A673 (cell line): Measurements from ENCODE around the gene KLF7. TPM values are rescaled to one million over a fixed set of nuclear protein-coding genes. Genes with fewer than 3 reads are reported as not detected.

ENCODE experiments used
- BruUV-seq: library from RNA; stranded (reverse); fragments of 400-500 nt; replicated peaks from 2 replicates; lab custom pipeline; 2021; lab: Mats Ljungman, UMichigan
- CTCF ChIA-PET: fragments of 300-600 bp; sonication (Branson Sonifier 250); formaldehyde crosslinking; loops from one replicate; lab custom pipeline; 2022; ENCODE audit warnings: antibody characterized with exemption; lab: Charles Lee
- POLR2A ChIA-PET: fragments of 300-600 bp; sonication (Branson Sonifier 250); formaldehyde crosslinking; loops from one replicate; lab custom pipeline; 2022; ENCODE audit warnings: antibody characterized with exemption; ENCODE audit not compliant: low non-redundant PET; lab: Charles Lee
- DNase-seq: peaks from one replicate; pipeline ENCODE4 v3.0.0-alpha.2; 2015; ENCODE audit warnings: low spot score
- H3K27ac ChIP-seq: fragments of 200-600 bp; sonication (generic); 2 replicates; pipeline ENCODE4 v1.5.1; 2016; ENCODE audit warnings: mixed run types, low read depth, mild to moderate bottlenecking, mixed read lengths, antibody characterized with exemption, low read length; ENCODE audit not compliant: poor library complexity, severe bottlenecking
- H3K27me3 ChIP-seq: fragments of 200-600 bp; sonication (generic); replicated peaks from 2 replicates; pipeline ENCODE4 v1.6.1; 2017; ENCODE audit warnings: mixed run types, low read depth, mild to moderate bottlenecking, mixed read lengths, antibody characterized with exemption, low read length; ENCODE audit not compliant: insufficient read depth, poor library complexity
- H3K36me3 ChIP-seq: fragments of 200-600 bp; sonication (generic); 2 replicates; pipeline ENCODE4 v1.6.1; 2016; ENCODE audit warnings: mixed run types, mild to moderate bottlenecking, mixed read lengths, antibody characterized with exemption, low read length; ENCODE audit not compliant: insufficient read depth, poor library complexity, severe bottlenecking
- H3K4me1 ChIP-seq: fragments of 200-600 bp; sonication (generic); 2 replicates; pipeline ENCODE4 v1.6.1; 2017; ENCODE audit warnings: mixed run types, mild to moderate bottlenecking, mixed read lengths, antibody characterized with exemption, low read length; ENCODE audit not compliant: insufficient read depth, poor library complexity, severe bottlenecking
- H3K4me3 ChIP-seq: fragments of 200-600 bp; sonication (generic); 2 replicates; pipeline ENCODE4 v1.5.1; 2016; ENCODE audit warnings: low read depth, mixed run types, mild to moderate bottlenecking, mixed read lengths, low read length; ENCODE audit not compliant: poor library complexity, severe bottlenecking
- H3K9me3 ChIP-seq: fragments of 200-600 bp; sonication (generic); 2 replicates; pipeline ENCODE4 v1.6.1; 2016; ENCODE audit warnings: mixed run types, low read depth, mild to moderate bottlenecking, mixed read lengths, antibody characterized with exemption, low read length; ENCODE audit not compliant: poor library complexity, severe bottlenecking
- EZH2 ChIP-seq: fragments of 200-600 bp; sonication (generic); IDR thresholded peaks from 2 replicates; pipeline ENCODE4 v1.6.1; 2017; ENCODE audit warnings: borderline replicate concordance, low read depth, mild to moderate bottlenecking, mixed read lengths, antibody characterized with exemption, low read length; ENCODE audit not compliant: poor library complexity, severe bottlenecking
- intact Hi-C: fragments of 100-400 bp; cut with micrococcal nuclease; formaldehyde crosslinking; loops from one replicate; pipeline ENCODE4 v1.10.0; 2022; ENCODE audit not compliant: unreplicated experiment
- total RNA-seq: library from RNA; stranded (reverse); gene quantifications from 2 replicates; pipeline ENCODE4 v1.2.3, GENCODE V29; 2021
- TF ChIP-seq, protein P1 (sequence below): fragments of 300-800, 200-600 bp; sonication (generic); conservative IDR thresholded peaks from 2 replicates; pipeline ENCODE4 v1.5.1; 2017; ENCODE audit warnings: low read depth, mild to moderate bottlenecking, antibody characterized with exemption, low read length, moderate library complexity, mixed read lengths

KLF7 gene
- total RNA-seq, 1 experiment from 2014 or later, result 16.4 TPM

DNA sequence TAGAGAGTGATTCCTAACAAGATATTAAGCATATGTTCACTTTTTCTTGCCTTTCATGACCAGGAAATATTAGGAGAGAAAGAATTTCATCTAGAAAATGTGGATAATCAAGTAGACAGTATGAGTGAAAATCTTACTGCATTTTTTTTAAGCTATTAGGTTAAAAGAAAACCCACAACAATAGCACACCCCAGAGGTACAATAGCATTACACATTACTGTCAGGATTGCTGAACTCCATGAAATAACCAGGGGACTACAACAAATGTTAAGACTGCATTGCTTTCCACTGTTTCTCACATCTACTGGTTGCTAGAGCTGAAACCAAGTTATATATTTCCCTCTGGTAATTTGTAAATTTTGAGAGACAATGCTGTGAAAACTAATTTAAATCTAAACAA lies 33.7 kb downstream of the KLF7 start:
- intact Hi-C loops, result no loop called here
- H3K4me3 ChIP-seq, result no peak overlapping the region
- H3K9me3 ChIP-seq, result peaks cover 4% of the 10 kb centered on the region
- ChIA-PET POLR2A (no interaction called here), CTCF (no interaction called here)
- H3K27me3 ChIP-seq, result no peaks in the 10 kb centered on the region
- no peak for DNase-seq
- TF ChIP-seq EZH2, result no peak
- TF ChIP-seq, protein P1, sequence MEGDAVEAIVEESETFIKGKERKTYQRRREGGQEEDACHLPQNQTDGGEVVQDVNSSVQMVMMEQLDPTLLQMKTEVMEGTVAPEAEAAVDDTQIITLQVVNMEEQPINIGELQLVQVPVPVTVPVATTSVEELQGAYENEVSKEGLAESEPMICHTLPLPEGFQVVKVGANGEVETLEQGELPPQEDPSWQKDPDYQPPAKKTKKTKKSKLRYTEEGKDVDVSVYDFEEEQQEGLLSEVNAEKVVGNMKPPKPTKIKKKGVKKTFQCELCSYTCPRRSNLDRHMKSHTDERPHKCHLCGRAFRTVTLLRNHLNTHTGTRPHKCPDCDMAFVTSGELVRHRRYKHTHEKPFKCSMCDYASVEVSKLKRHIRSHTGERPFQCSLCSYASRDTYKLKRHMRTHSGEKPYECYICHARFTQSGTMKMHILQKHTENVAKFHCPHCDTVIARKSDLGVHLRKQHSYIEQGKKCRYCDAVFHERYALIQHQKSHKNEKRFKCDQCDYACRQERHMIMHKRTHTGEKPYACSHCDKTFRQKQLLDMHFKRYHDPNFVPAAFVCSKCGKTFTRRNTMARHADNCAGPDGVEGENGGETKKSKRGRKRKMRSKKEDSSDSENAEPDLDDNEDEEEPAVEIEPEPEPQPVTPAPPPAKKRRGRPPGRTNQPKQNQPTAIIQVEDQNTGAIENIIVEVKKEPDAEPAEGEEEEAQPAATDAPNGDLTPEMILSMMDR, result no peak
- no peak overlapping the region for H3K27ac ChIP-seq
- H3K4me1 ChIP-seq, result peaks cover 65% of the 10 kb centered on the region
- H3K36me3 ChIP-seq, result no peaks in the 10 kb centered on the region
- BruUV-seq, result no TSS peak

DNA sequence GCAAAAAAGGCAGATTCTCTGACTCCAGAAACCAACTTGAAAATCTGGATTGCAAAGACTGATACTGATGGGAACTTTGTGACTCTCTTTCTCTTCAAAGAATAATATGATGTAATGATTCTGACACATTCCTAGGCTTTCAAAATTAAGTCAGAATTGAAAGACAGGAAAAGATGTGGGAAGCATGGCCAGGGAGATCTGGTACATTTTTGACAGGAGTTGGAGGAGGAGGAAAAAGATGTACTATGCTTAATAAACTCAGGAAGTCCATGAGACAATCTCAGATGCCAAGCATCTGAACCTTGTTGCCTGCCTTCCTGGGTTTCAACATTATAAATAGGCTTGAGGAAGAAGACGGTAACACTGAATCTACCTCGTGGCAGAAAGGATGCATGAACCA lies 34.2 kb downstream of the KLF7 start:
- Histone ChIP-seq H3K4me1 (peaks cover 63% of the 10 kb centered on the region), H3K27ac (no peak overlapping the region), H3K9me3 (peaks cover 4% of the 10 kb centered on the region), H3K36me3 (no peaks in the 10 kb centered on the region), H3K27me3 (no peaks in the 10 kb centered on the region), H3K4me3 (no peak overlapping the region)
- DNase-seq, result no peak
- ChIA-PET POLR2A (no interaction called here), CTCF (no interaction called here)
- TF ChIP-seq EZH2, result no peak
- TF ChIP-seq, protein P1, result no peak
- no TSS peak for BruUV-seq
- intact Hi-C loops, result no loop called here

DNA sequence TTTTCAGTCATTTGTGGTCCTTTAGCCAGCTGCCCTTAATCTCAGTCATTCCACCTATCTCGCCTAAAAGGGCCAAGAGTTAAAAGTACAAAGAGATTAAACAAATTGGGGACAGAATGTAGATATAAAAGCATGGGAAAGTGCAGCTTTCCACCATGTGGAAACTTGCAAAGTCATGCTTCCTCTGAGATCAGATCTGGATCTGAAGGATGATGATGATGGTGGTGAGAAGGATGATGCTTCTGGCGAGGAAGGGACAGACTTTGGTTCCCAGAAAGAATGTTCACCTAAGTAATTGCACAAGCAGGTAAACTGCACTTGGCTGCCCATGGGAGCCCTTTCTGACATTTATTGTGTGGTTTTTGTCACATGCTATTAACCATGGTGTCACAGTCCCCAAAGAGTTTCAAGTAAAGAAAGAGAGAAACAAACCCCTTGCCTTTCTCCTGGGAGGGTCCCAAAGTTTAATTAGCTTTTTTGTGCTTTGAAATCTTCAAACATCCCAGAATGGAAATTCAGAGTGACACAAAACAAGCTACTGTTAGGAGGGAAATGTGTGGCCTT lies 34.7 kb downstream of the KLF7 start:
- POLR2A ChIA-PET, result no interaction called here
- CTCF ChIA-PET, result no interaction called here
- intact Hi-C loops, result no loop called here
- H3K4me3 ChIP-seq, result no peak overlapping the region
- H3K36me3 ChIP-seq, result no peaks in the 10 kb centered on the region
- peaks cover 58% of the 10 kb centered on the region for H3K4me1 ChIP-seq
- TF ChIP-seq, protein P1, result no peak
- no peak for TF ChIP-seq EZH2
- peaks cover 4% of the 10 kb centered on the region for H3K9me3 ChIP-seq
- no peak for DNase-seq
- BruUV-seq, result no TSS peak
- no peak overlapping the region for H3K27ac ChIP-seq
- no peaks in the 10 kb centered on the region for H3K27me3 ChIP-seq
